H1 (cell line): Measurements from ENCODE around the gene DNAH1. TPM values are rescaled to one million over a fixed set of nuclear protein-coding genes. Genes with fewer than 3 reads are reported as not detected.

ENCODE experiments used
- CTCF ChIA-PET: fragments of 300-600 bp; sonication (Branson Sonifier 250); formaldehyde crosslinking; loops from one replicate; lab custom pipeline; 2021; ENCODE audit not compliant: partially characterized antibody; lab: Charles Lee
- POLR2A ChIA-PET: fragments of 300-600 bp; sonication (Branson Sonifier 250); formaldehyde crosslinking; loops from one replicate; lab custom pipeline; 2021; ENCODE audit warnings: inconsistent platforms; ENCODE audit not compliant: partially characterized antibody; lab: Charles Lee
- DNase-seq, 2 experiments: peaks; one replicate each; pipeline versions ENCODE4 v3.0.0 to v3.0.0-alpha.2; 2010 to 2022; ENCODE audit warnings: low spot score in 2 of 2, low read depth in 1 of 2, mixed read lengths in 1 of 2
- FAIRE-seq: peaks from 2 replicates; lab custom pipeline; 2011; peaks lifted over from hg19 to GRCh38; lab: Jason Lieb, UNC
- H2AFZ ChIP-seq: 2 replicates; pipeline ENCODE4 v1.8.1; 2012; ENCODE audit warnings: low read length, inconsistent platforms
- H2AK5ac ChIP-seq: 2 replicates; pipeline ENCODE4 v1.6.1; 2013; ENCODE audit warnings: low read depth, low read length
- H2BK120ac ChIP-seq: replicated peaks from 2 replicates; pipeline ENCODE3; 2013; ENCODE audit warnings: low read depth, low read length, inconsistent platforms
- H2BK12ac ChIP-seq: 2 replicates; pipeline ENCODE4 v1.6.1; 2013; ENCODE audit warnings: low read depth, low read length
- H2BK15ac ChIP-seq: 2 replicates; pipeline ENCODE4 v1.6.1; 2013; ENCODE audit warnings: low read length
- H2BK20ac ChIP-seq: 2 replicates; pipeline ENCODE4 v1.6.1; 2013; ENCODE audit warnings: low read length
- H2BK5ac ChIP-seq: 2 replicates; pipeline ENCODE4 v1.6.1; 2013; ENCODE audit warnings: low read depth, low read length
- H3K14ac ChIP-seq: 2 replicates; pipeline ENCODE4 v1.6.1; 2013; ENCODE audit warnings: inconsistent platforms; ENCODE audit not compliant: insufficient read length
- H3K18ac ChIP-seq: 2 replicates; pipeline ENCODE4 v1.6.1; 2013; ENCODE audit warnings: low read length; ENCODE audit errors: extremely low read depth
- H3K23ac ChIP-seq: 2 replicates; pipeline ENCODE4 v1.6.1; 2013; ENCODE audit warnings: inconsistent platforms; ENCODE audit not compliant: insufficient read length
- H3K23me2 ChIP-seq: 2 replicates; pipeline ENCODE4 v1.6.1; 2013; ENCODE audit warnings: low read depth, low read length
- H3K27ac ChIP-seq: 2 replicates; pipeline ENCODE4 v1.6.1; 2011; ENCODE audit warnings: low read depth, low read length, inconsistent platforms
- H3K27me3 ChIP-seq, 4 experiments: replicated peaks in 1 of 4; 1 replicate in 1 of 4; 2 replicates in 3 of 4; pipeline versions ENCODE4 v1.6.1 to v1.8.1; 2011 to 2013; ENCODE audit warnings: low read length in 3 of 4, mild to moderate bottlenecking in 3 of 4, inconsistent platforms in 2 of 4, mixed read lengths in 2 of 4, moderate library complexity in 1 of 4; ENCODE audit not compliant: control insufficient read depth in 3 of 4, insufficient read depth in 3 of 4; ENCODE audit errors: extremely low read depth in 1 of 4
- H3K36me3 ChIP-seq, 4 experiments: 2 replicates each; pipeline versions ENCODE4 v1.6.1 to v1.8.1; 2011 to 2013; ENCODE audit warnings: mild to moderate bottlenecking in 4 of 4, low read length in 3 of 4, moderate library complexity in 2 of 4, control low read depth in 1 of 4, inconsistent platforms in 1 of 4; ENCODE audit not compliant: insufficient read depth in 4 of 4, control insufficient read depth in 2 of 4
- H3K4ac ChIP-seq: replicated peaks from 2 replicates; pipeline ENCODE3; 2013; ENCODE audit warnings: low read length, low read depth, mixed read lengths, inconsistent platforms; ENCODE audit not compliant: insufficient read length
- H3K4me1 ChIP-seq, 4 experiments: replicated peaks in 1 of 4; 1 replicate in 1 of 4; 2 replicates in 3 of 4; pipeline versions ENCODE4 v1.6.1 to v1.8.1; 2011 to 2013; ENCODE audit warnings: low read length in 3 of 4, inconsistent platforms in 2 of 4, mixed read lengths in 1 of 4; ENCODE audit not compliant: insufficient read depth in 4 of 4, control insufficient read depth in 3 of 4
- H3K4me2 ChIP-seq, 2 experiments: 2 replicates each; pipeline versions ENCODE4 v1.6.1 to v1.8.1; 2011 to 2013; ENCODE audit warnings: low read depth in 2 of 2, low read length in 2 of 2, control low read depth in 1 of 2, inconsistent platforms in 1 of 2, mild to moderate bottlenecking in 1 of 2; ENCODE audit not compliant: insufficient read depth in 1 of 2
- H3K4me3 ChIP-seq, 4 experiments: fragments of 200-600, 300-600 bp in 1 of 4; sonication (generic), shearing (Covaris generic), sonication (Bioruptor Twin) in 1 of 4; 2 replicates each; pipeline versions ENCODE4 v1.5.1 to v1.8.1; 2011 to 2016; ENCODE audit warnings: low read length in 4 of 4, low read depth in 3 of 4, control low read depth in 2 of 4, inconsistent platforms in 2 of 4, mild to moderate bottlenecking in 2 of 4, mixed read lengths in 1 of 4, moderate library complexity in 1 of 4; ENCODE audit not compliant: insufficient read depth in 2 of 4; ENCODE audit errors: extremely low read depth in 1 of 4
- H3K56ac ChIP-seq: replicated peaks from 2 replicates; pipeline ENCODE3; 2013; ENCODE audit warnings: low read depth, mild to moderate bottlenecking, mixed read lengths, low read length, inconsistent platforms; ENCODE audit not compliant: insufficient read length
- H3K79me1 ChIP-seq: 2 replicates; pipeline ENCODE4 v1.6.1; 2013; ENCODE audit warnings: low read depth, low read length, control low read depth
- H3K79me2 ChIP-seq, 2 experiments: 2 replicates each; pipeline versions ENCODE4 v1.6.1 to v1.8.1; 2012 to 2013; ENCODE audit warnings: low read length in 2 of 2, mild to moderate bottlenecking in 2 of 2, inconsistent platforms in 1 of 2; ENCODE audit not compliant: insufficient read depth in 2 of 2, control insufficient read depth in 1 of 2
- H3K9ac ChIP-seq, 4 experiments: replicated peaks in 1 of 4; 1 replicate in 1 of 4; 2 replicates in 3 of 4; pipeline versions ENCODE4 v1.6.1 to v1.8.1; 2011 to 2013; ENCODE audit warnings: low read depth in 3 of 4, low read length in 3 of 4, control low read depth in 2 of 4, mild to moderate bottlenecking in 2 of 4, moderate library complexity in 2 of 4, inconsistent platforms in 1 of 4; ENCODE audit errors: extremely low read depth in 1 of 4
- H3K9me3 ChIP-seq, 2 experiments: 2 replicates each; pipeline versions ENCODE4 v1.6.1 to v1.8.1; 2012 to 2013; ENCODE audit warnings: mild to moderate bottlenecking in 2 of 2, moderate library complexity in 2 of 2, control low read depth in 1 of 2, inconsistent platforms in 1 of 2, low read depth in 1 of 2, low read length in 1 of 2, mixed read lengths in 1 of 2; ENCODE audit not compliant: insufficient read depth in 2 of 2
- H4K20me1 ChIP-seq, 2 experiments: replicated peaks in 1 of 2; 2 replicates each; pipeline versions ENCODE3 to v1.8.1; 2011 to 2013; ENCODE audit warnings: inconsistent platforms in 2 of 2, low read length in 2 of 2, mild to moderate bottlenecking in 1 of 2; ENCODE audit not compliant: insufficient read depth in 2 of 2, control insufficient read depth in 1 of 2
- H4K5ac ChIP-seq: 2 replicates; pipeline ENCODE4 v1.6.1; 2013; ENCODE audit warnings: low read length, low read depth, mixed read lengths, inconsistent platforms; ENCODE audit not compliant: insufficient read length
- H4K8ac ChIP-seq: 2 replicates; pipeline ENCODE4 v1.8.0; 2013; ENCODE audit warnings: mild to moderate bottlenecking, moderate library complexity, low read length, inconsistent platforms; ENCODE audit not compliant: insufficient read depth; ENCODE audit errors: extremely low read depth
- H4K91ac ChIP-seq: replicated peaks from 2 replicates; pipeline ENCODE3; 2013; ENCODE audit warnings: low read length, mixed read lengths, inconsistent platforms; ENCODE audit not compliant: insufficient read length
- POU5F1 ChIP-seq: IDR thresholded peaks from 2 replicates; pipeline ENCODE4 v1.6.1; 2011; ENCODE audit warnings: low read depth, mild to moderate bottlenecking, low read length, moderate library complexity
- RBBP5 ChIP-seq: IDR thresholded peaks from 2 replicates; pipeline ENCODE4 v1.7.1; 2012; ENCODE audit warnings: low read depth, mild to moderate bottlenecking, inconsistent platforms, low read length, moderate library complexity, borderline replicate concordance
- SUZ12 ChIP-seq: fragments of 200-600 bp; sonication (generic); IDR thresholded peaks from 2 replicates; pipeline ENCODE4 v1.6.1; 2012; ENCODE audit warnings: mild to moderate bottlenecking, inconsistent platforms, low read length, moderate library complexity, mixed read lengths
- TBP ChIP-seq: IDR thresholded peaks from 2 replicates; pipeline ENCODE4 v1.6.1; 2011; ENCODE audit warnings: low read depth, low read length, improper control_type of control experiment
- WGBS, 2 experiments: shearing (Covaris generic) in 1 of 2; methylation state at CpG; one replicate each; pipeline versions ENCODE4 v1.1.6 to v1.1.7; 2013 to 2015; ENCODE audit warnings: low lambda C conversion rate in 2 of 2, mixed read lengths in 2 of 2, inconsistent platforms in 1 of 2, low coverage in 1 of 2, missing lambda C conversion rate in 1 of 2; ENCODE audit not compliant: insufficient replicate concordance in 2 of 2, insufficient coverage in 1 of 2, insufficient read length in 1 of 2; ENCODE audit errors: extremely low coverage in 1 of 2, missing lambda C conversion rate in 1 of 2; 5-methylcytosine and 5-hydroxymethylcytosine counted together
- polyA plus RNA-seq, 7 experiments: library from polyadenylated mRNA; depleted of rRNA in 3 of 7; stranded (reverse) in 5 of 7; unstranded in 2 of 7; fragments of >200 nt in 5 of 7; fragments of 200-250 nt in 2 of 7; gene quantifications; 1 replicate in 5 of 7; 2 replicates in 1 of 7; 4 replicates in 1 of 7; pipeline versions ENCODE4 v1.2.1 to v1.2.3, GENCODE V29; 2011 to 2013; ENCODE audit warnings: missing spikeins in 2 of 7, mixed read lengths in 2 of 7
- total RNA-seq: library from RNA; stranded (reverse); fragmentation: NEBNext Ultra II Directional; extraction: Animal tissue kit (Norgen Biotek cat#: 25700); gene quantifications from 2 replicates; pipeline ENCODE4 v1.2.1, GENCODE V29; 2021
- TF ChIP-seq, protein P1 (sequence below): IDR thresholded peaks from 2 replicates; pipeline ENCODE4 v1.6.1; 2012; ENCODE audit warnings: inconsistent platforms
- TF ChIP-seq, protein P2 (sequence below): IDR thresholded peaks from 2 replicates; pipeline ENCODE4 v1.6.1; 2012; ENCODE audit warnings: low read length, inconsistent platforms

The DNAH1 gene
- total and polyA plus RNA-seq, 2 of the 8 experiments (the other 6 are each of a cell fraction or from before 2014, with no cell fraction given), result 1.0 to 1.5 TPM

- POLR2A ChIA-PET, result interaction anchor here (1.4 to 2.4 kb wide), 4 partner anchors 9 to 35 kb away, joined by 4 to 9 read pairs (median 4); no protein-coding TSS in a partner anchor
- Histone ChIP-seq H3K18ac (no peak overlapping the region), H4K5ac (no peak overlapping the region), H3K79me2 (peaks cover 32 to 85% of the 10 kb centered on the region in 2 experiments), H3K27me3 (no peaks in the 10 kb centered on the region), H2BK5ac (no peak overlapping the region), H2BK20ac (no peak overlapping the region), H3K27ac (no peak overlapping the region), H2BK120ac (no peak overlapping the region), H3K14ac (no peak overlapping the region), H3K9me3 (no peaks in the 10 kb centered on the region), H3K79me1 (peaks cover 8% of the 10 kb centered on the region), H3K23me2 (no peaks in the 10 kb centered on the region), H3K4me3 (no peak overlapping the region), H2AK5ac (no peak overlapping the region), H2BK12ac (no peak overlapping the region), H3K4me2 (no peak overlapping the region), H4K20me1 (peaks cover 13 to 17% of the 10 kb centered on the region in 2 experiments), H4K91ac (no peak overlapping the region), H3K9ac (no peak overlapping the region), H3K23ac (no peak overlapping the region), H3K4me1 (no peaks in the 10 kb centered on the region), H4K8ac (no peak overlapping the region), H3K36me3 (peaks cover 15 to 55% (median 35%) of the 10 kb centered on the region in 4 experiments), H2BK15ac (no peak overlapping the region), H3K4ac (no peak overlapping the region), H2AFZ (no peak overlapping the region), H3K56ac (no peak overlapping the region)
- WGBS, 2 experiments, result 94% methylated on average over 9 of the region's 9 CpGs; no CpG with 5 or more reads in 1 of the 2 experiments
- DNase-seq (no peak), FAIRE-seq (no peak)
- no peak for TF ChIP-seq TBP
- no peak for TF ChIP-seq SUZ12
- TF ChIP-seq, protein P1, sequence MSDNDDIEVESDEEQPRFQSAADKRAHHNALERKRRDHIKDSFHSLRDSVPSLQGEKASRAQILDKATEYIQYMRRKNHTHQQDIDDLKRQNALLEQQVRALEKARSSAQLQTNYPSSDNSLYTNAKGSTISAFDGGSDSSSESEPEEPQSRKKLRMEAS, result no peak
- TF ChIP-seq POU5F1, result no peak
- TF ChIP-seq RBBP5, result no peak
- TF ChIP-seq, protein P2, sequence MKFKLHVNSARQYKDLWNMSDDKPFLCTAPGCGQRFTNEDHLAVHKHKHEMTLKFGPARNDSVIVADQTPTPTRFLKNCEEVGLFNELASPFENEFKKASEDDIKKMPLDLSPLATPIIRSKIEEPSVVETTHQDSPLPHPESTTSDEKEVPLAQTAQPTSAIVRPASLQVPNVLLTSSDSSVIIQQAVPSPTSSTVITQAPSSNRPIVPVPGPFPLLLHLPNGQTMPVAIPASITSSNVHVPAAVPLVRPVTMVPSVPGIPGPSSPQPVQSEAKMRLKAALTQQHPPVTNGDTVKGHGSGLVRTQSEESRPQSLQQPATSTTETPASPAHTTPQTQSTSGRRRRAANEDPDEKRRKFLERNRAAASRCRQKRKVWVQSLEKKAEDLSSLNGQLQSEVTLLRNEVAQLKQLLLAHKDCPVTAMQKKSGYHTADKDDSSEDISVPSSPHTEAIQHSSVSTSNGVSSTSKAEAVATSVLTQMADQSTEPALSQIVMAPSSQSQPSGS, result no peak
- CTCF ChIA-PET, result interaction anchor here (1.2 to 2.3 kb wide), 4 partner anchors 11 to 72 kb away, joined by 3 to 9 read pairs (median 4); no protein-coding TSS in a partner anchor
These were observed 45.8 kb upstream of the DNAH1 start for GRCh38 chr3:52270252-52270754.
